NCI-H1092 (cell line): ENCODE measurements around the gene CDX2.

ENCODE experiments used
- DNase-seq: peaks from one replicate; lab custom pipeline; 2025; lab: John Stamatoyannopoulos, UW

The CDX2 gene

GRCh38 chr13:27917121-27917947, 51.8 kb downstream of the CDX2 start:
- DNase-seq: peak; percentile 46

GRCh38 chr13:27915301-27916207, 53.6 kb downstream of the CDX2 start:
- DNase-seq: no peak

- no peak for DNase-seq
These were observed 56.0 kb downstream of the CDX2 start for GRCh38 chr13:27913160-27913559.

GRCh38 chr13:27911521-27911920, 57.6 kb downstream of the CDX2 start:
- no peak for DNase-seq
